HCT116 (cell line): ENCODE measurements around the gene SPACA9.

Experiments
- CTCF ChIP-seq, 3 experiments: fragments of 200-600 bp in 1 of 3; sonication (generic) in 1 of 3; IDR thresholded peaks in 2 of 3; conservative IDR thresholded peaks in 1 of 3; 2 replicates each; pipeline ENCODE4 v1.5.1; 2012 to 2017; ENCODE audit warnings: low read depth in 2 of 3, low read length in 2 of 3, antibody characterized with exemption in 1 of 3, borderline replicate concordance in 1 of 3, control low read depth in 1 of 3, mild to moderate bottlenecking in 1 of 3, mixed read lengths in 1 of 3, mixed run types in 1 of 3, moderate library complexity in 1 of 3; ENCODE audit not compliant: insufficient read depth in 1 of 3
- POLR2AphosphoS5 ChIP-seq: IDR thresholded peaks from 2 replicates; pipeline ENCODE4 v1.6.1; 2011; ENCODE audit warnings: mild to moderate bottlenecking, low read depth, low read length, moderate library complexity
- SIN3A ChIP-seq: IDR thresholded peaks from 2 replicates; pipeline ENCODE4 v1.6.1; 2012; ENCODE audit warnings: low read depth
- YY1 ChIP-seq: IDR thresholded peaks from 2 replicates; pipeline ENCODE4 v1.6.1; 2011; ENCODE audit warnings: low read length, low read depth, moderate library complexity, mild to moderate bottlenecking; ENCODE audit not compliant: insufficient replicate concordance; ENCODE audit errors: extremely low read depth
- ZNF274 ChIP-seq: fragments of 200-500 bp; sonication (Bioruptor generic); IDR thresholded peaks from 2 replicates; pipeline ENCODE4 v1.6.1; 2014; ENCODE audit warnings: mild to moderate bottlenecking, low read depth, low read length, inconsistent platforms

- TF ChIP-seq POLR2AphosphoS5 (no peak), YY1 (no peak), ZNF274 (no peak), SIN3A (no peak), CTCF (IDR thresholded peaks at IDR 0.05 in 2 of 3, conservative IDR thresholded peaks at IDR 0.05 in 1 of 3; ENCODE audit: borderline replicate concordance in 1 of 3, insufficient read depth in 1 of 3, low read depth in 2 of 3, low read length in 2 of 3) (no peak)
Observed at GRCh38 chr9:132910376-132910775, 31.7 kb downstream of the SPACA9 start.
